Activated CD8-positive, alpha-beta T cell treated with anti-CD3 and anti-CD28 coated beads, Interleukin-2, amount 10 ng/mL, durations not matched to agents 7 days and 5 days (primary cell): ENCODE measurements around the gene MCFD2. TPM values are rescaled to one million over a fixed set of nuclear protein-coding genes. Genes with fewer than 3 reads are reported as not detected.

Experiments
- ATAC-seq: fragments of 150-1000 bp; cut with Tn5 transposase; one replicate; pipeline ENCODE4 v1.10.0; 2021; ENCODE audit warnings: moderate library complexity
- CTCF ChIA-PET: fragments of 350-600 bp; sonication (Branson Sonifier 250); formaldehyde crosslinking; loops from one replicate; lab custom pipeline; 2021; ENCODE audit warnings: antibody characterized with exemption; lab: Charles Lee
- POLR2A ChIA-PET: fragments of 350-600 bp; sonication (Branson Sonifier 250); formaldehyde crosslinking; loops from one replicate; lab custom pipeline; 2021; ENCODE audit warnings: antibody characterized with exemption; lab: Charles Lee
- DNase-seq: peaks from one replicate; pipeline ENCODE4 v3.0.0-alpha.2; 2020
- H3K27ac Mint-ChIP-seq: one replicate; pipeline ENCODE4 v1.8.0; 2021; ENCODE audit warnings: mild to moderate bottlenecking, mixed read lengths
- H3K27me3 Mint-ChIP-seq: one replicate; pipeline ENCODE4 v1.8.0; 2021; ENCODE audit warnings: low read depth, mixed read lengths
- H3K36me3 Mint-ChIP-seq: one replicate; pipeline ENCODE4 v1.8.0; 2021; ENCODE audit warnings: low read depth, mixed read lengths
- H3K4me1 Mint-ChIP-seq: one replicate; pipeline ENCODE4 v1.8.0; 2021; ENCODE audit warnings: low read depth, mixed read lengths
- H3K4me3 Mint-ChIP-seq: one replicate; pipeline ENCODE4 v1.8.0; 2021; ENCODE audit warnings: mild to moderate bottlenecking, mixed read lengths
- H3K9me3 Mint-ChIP-seq: one replicate; pipeline ENCODE4 v1.8.0; 2022; ENCODE audit warnings: mixed read lengths; ENCODE audit not compliant: insufficient read depth
- total RNA-seq, 2 experiments: library from RNA; stranded (reverse); gene quantifications; one replicate each; pipeline ENCODE4 v1.2.3, GENCODE V29; 2021

The MCFD2 gene
- total RNA-seq, 2 experiments from 2014 or later, result 41.7 to 44.3 TPM

GRCh38 chr2:46899053-46899452 is 16.6 kb downstream of the MCFD2 start:
- ATAC-seq (no peak), DNase-seq (no peak)
- Mint-ChIP-seq H3K27ac (no peak overlapping the region), H3K27me3 (no peaks in the 10 kb centered on the region), H3K4me3 (no peak overlapping the region), H3K36me3 (peaks cover 2% of the 10 kb centered on the region), H3K4me1 (no peaks in the 10 kb centered on the region), H3K9me3 (no peaks in the 10 kb centered on the region)
- ChIA-PET POLR2A (no interaction called here), CTCF (no interaction called here)

DNA sequence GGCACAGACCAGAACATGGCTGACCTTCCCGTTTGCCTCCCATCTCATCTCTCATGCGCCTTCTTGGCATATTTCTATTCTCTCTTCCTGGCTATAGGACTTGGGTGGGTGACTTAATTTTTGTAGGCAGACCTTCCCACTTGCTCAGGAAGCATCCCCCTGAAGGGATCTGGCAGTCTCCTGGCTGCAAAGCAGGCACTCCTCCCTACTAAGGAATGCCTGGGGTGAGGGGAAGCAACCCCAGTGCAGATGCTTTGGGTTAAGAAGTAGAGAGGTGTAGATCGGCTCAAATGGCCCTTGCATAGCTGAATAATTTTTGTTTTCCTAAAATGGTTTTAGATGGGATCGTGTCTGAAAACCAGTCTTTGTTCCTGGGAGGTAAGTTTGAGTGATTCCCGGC is 17.6 kb downstream of the MCFD2 start:
- H3K4me1 Mint-ChIP-seq, result no peaks in the 10 kb centered on the region
- ATAC-seq, result no peak
- no peaks in the 10 kb centered on the region for H3K9me3 Mint-ChIP-seq
- no peak for DNase-seq
- H3K27ac Mint-ChIP-seq, result no peak overlapping the region
- ChIA-PET CTCF (no interaction called here), POLR2A (no interaction called here)
- no peak overlapping the region for H3K4me3 Mint-ChIP-seq
- no peaks in the 10 kb centered on the region for H3K27me3 Mint-ChIP-seq
- no peaks in the 10 kb centered on the region for H3K36me3 Mint-ChIP-seq

- H3K36me3 Mint-ChIP-seq, result no peaks in the 10 kb centered on the region
- no peak overlapping the region for H3K4me3 Mint-ChIP-seq
- no peaks in the 10 kb centered on the region for H3K4me1 Mint-ChIP-seq
- ChIA-PET POLR2A (no interaction called here), CTCF (no interaction called here)
- DNase-seq (no peak), ATAC-seq (no peak)
- no peak overlapping the region for H3K27ac Mint-ChIP-seq
- peaks cover 2% of the 10 kb centered on the region for H3K27me3 Mint-ChIP-seq
- no peaks in the 10 kb centered on the region for H3K9me3 Mint-ChIP-seq
Observed at GRCh38 chr2:46893269-46893939, 22.2 kb downstream of the MCFD2 start.

DNA sequence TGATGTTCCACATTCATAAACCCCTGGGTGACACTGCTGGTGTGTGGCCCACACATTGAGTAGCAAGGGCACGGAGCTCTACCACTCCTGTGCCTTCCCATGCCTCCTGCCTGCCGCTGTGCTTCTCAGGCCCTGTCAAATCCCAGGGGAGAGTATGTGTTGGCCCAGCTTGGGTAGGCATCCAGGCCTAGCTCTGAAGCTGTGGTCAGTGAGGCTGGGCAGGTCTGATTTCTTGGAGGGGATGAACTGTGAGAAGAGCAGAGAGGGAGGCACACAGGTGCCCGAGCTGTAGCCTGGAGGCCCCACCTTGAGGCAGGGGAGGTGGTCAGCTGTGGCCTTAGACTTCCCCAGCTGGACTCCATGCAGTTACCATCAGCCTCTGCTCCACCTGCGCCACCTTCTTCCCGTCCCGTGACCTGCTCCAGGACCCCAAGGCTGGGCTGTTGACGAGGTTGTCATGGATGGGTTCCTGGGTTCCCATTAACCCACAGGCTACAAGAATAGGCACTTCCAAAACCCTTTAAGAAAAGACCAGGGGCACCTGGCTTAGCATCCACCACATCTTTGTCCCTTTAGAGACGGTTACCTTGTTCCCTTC is 23.6 kb downstream of the MCFD2 start:
- H3K9me3 Mint-ChIP-seq, result no peaks in the 10 kb centered on the region
- ChIA-PET POLR2A (interaction anchor here (0.6 kb wide), 1 partner anchor 235 kb away, joined by 4 read pairs; no protein-coding TSS in a partner anchor), CTCF (no interaction called here)
- DNase-seq (no peak), ATAC-seq (no peak)
- H3K36me3 Mint-ChIP-seq, result no peaks in the 10 kb centered on the region
- no peaks in the 10 kb centered on the region for H3K4me1 Mint-ChIP-seq
- H3K4me3 Mint-ChIP-seq, result no peak overlapping the region
- H3K27ac Mint-ChIP-seq, result no peak overlapping the region
- peaks cover 2% of the 10 kb centered on the region for H3K27me3 Mint-ChIP-seq

DNA sequence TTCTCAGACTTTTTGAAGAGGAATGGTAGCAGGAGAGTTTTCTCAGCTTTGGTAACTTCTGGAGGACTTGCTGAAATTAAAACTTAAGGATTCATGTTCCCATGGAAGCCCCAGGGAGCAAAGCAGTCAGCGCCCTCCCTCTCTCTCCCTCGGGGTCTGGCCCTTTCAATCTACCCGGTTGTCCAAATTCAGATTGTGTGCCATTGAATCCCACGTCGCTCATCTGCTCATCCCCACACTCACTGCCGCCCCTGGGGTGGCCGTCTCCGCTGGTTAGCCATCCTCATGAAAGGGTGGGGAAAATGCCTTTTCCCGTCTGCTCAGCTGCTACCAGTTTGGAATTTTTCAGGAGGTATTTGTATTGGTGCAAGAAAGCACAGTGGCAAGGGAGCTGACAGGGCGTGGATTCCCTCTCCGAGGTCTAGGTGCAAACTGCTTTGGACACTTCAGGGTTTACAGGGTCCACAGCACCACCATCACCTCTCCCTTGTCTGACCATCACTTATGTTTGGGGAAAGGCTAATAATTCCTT is 27.1 kb downstream of the MCFD2 start:
- ChIA-PET CTCF (interaction anchor here (1.2 to 4.7 kb wide), 2 partner anchors 12 to 237 kb away, joined by 3 to 22 read pairs; no protein-coding TSS in a partner anchor), POLR2A (no interaction called here)
- H3K4me3 Mint-ChIP-seq, result no peak overlapping the region
- H3K4me1 Mint-ChIP-seq, result no peaks in the 10 kb centered on the region
- H3K9me3 Mint-ChIP-seq, result no peaks in the 10 kb centered on the region
- ATAC-seq, result no peak
- DNase-seq, result no peak
- no peaks in the 10 kb centered on the region for H3K36me3 Mint-ChIP-seq
- H3K27me3 Mint-ChIP-seq, result peaks cover 12% of the 10 kb centered on the region
- H3K27ac Mint-ChIP-seq, result no peak overlapping the region

GRCh38 chr2:46887028-46887885 is 28.3 kb downstream of the MCFD2 start:
- Mint-ChIP-seq H3K27me3 (peaks cover 12% of the 10 kb centered on the region), H3K4me3 (no peak overlapping the region), H3K4me1 (no peaks in the 10 kb centered on the region), H3K9me3 (no peaks in the 10 kb centered on the region), H3K27ac (no peak overlapping the region), H3K36me3 (no peaks in the 10 kb centered on the region)
- DNase-seq (no peak), ATAC-seq (no peak)
- ChIA-PET POLR2A (interaction anchor here (0.6 kb wide), 1 partner anchor 414 kb away, joined by 3 read pairs; no protein-coding TSS in a partner anchor), CTCF (interaction anchor here (0.7 to 4.7 kb wide), 7 partner anchors 9 to 390 kb away, joined by 3 to 22 read pairs (median 4); no protein-coding TSS in a partner anchor)

GRCh38 chr2:46886268-46887027 is 29.2 kb downstream of the MCFD2 start:
- H3K36me3 Mint-ChIP-seq, result no peaks in the 10 kb centered on the region
- no peaks in the 10 kb centered on the region for H3K9me3 Mint-ChIP-seq
- ChIA-PET CTCF (interaction anchor here (0.7 to 4.7 kb wide), 7 partner anchors 10 to 389 kb away, joined by 3 to 22 read pairs (median 4); no protein-coding TSS in a partner anchor), POLR2A (no interaction called here)
- DNase-seq, result no peak
- no peak overlapping the region for H3K4me3 Mint-ChIP-seq
- H3K27ac Mint-ChIP-seq, result no peak overlapping the region
- no peak for ATAC-seq
- H3K27me3 Mint-ChIP-seq, result peaks cover 12% of the 10 kb centered on the region
- H3K4me1 Mint-ChIP-seq, result no peaks in the 10 kb centered on the region

DNA sequence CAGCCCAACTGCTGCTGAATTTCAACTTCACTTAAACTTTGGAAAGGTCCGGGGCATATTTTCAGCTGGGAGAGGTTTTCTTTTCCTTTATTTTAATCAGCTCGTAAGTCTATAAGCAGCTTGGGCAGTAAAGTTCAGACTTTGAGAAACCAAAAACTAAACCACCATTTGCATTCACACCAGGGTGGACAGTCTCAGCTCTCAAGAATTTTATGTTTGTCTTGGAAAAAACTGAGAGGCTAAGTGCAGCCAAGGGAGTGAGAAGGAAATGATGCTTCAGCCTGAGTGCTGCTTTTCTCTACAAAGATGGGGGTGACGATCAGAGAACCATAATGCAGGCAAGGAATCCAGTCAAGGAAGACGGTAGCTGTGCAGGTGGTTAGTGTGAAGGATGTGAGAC is 30.2 kb downstream of the MCFD2 start:
- Mint-ChIP-seq H3K27ac (no peak overlapping the region), H3K4me1 (no peaks in the 10 kb centered on the region), H3K4me3 (no peak overlapping the region), H3K36me3 (no peaks in the 10 kb centered on the region), H3K27me3 (peaks cover 12% of the 10 kb centered on the region), H3K9me3 (no peaks in the 10 kb centered on the region)
- ATAC-seq, result no peak
- CTCF ChIA-PET, result interaction anchor here (4.7 kb wide), 1 partner anchor 234 kb away, joined by 22 read pairs; no protein-coding TSS in a partner anchor
- POLR2A ChIA-PET, result interaction anchor here (0.6 kb wide), 1 partner anchor 268 kb away, joined by 4 read pairs; no protein-coding TSS in a partner anchor
- no peak for DNase-seq

DNA sequence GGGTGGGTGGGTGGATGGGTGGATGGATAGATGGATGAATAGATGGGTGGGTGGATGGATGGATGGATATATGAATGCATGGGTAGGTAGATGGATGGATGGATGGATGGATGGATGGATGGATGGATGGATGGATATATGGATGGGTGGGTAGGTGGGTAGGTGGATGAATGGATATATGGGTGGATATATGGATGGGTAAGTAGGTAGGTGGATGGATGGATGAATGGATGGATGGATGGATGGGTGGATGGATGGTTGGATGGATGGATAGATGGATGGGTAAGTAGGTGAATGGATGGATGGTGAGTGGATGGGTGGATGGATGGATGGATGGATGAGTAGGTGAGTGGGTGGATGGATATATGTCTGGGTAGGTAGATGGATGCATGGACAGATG is 36.1 kb downstream of the MCFD2 start:
- ATAC-seq (no peak), DNase-seq (no peak)
- Mint-ChIP-seq H3K9me3 (no peaks in the 10 kb centered on the region), H3K4me3 (no peak overlapping the region), H3K4me1 (no peaks in the 10 kb centered on the region), H3K27ac (no peak overlapping the region), H3K36me3 (no peaks in the 10 kb centered on the region), H3K27me3 (peaks cover 9% of the 10 kb centered on the region)
- CTCF ChIA-PET, result interaction anchor here (1.4 kb wide), 1 partner anchor 10 kb away, joined by 3 read pairs; no protein-coding TSS in a partner anchor
- POLR2A ChIA-PET, result no interaction called here

DNA sequence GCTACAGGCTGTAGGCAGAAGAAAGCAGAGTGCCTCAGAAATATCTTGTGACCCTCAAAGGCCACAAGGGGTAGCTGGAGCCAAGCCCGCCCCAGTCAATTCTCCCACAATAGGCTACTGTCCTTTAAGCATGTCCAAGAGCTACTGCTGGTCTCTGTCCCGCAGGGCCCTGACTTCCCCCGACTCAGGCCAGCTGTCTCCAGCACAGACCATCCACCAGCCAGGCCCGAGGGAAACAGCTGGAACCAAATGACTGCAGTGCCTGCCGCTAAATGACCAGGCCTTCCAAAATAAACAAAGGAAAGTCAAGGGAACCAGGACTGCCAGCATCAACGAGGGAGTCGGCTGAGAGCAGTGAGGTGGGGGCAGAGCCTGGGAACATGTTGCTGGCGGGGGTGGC is 36.7 kb downstream of the MCFD2 start:
- Mint-ChIP-seq H3K27me3 (peaks cover 5% of the 10 kb centered on the region), H3K4me3 (no peak overlapping the region), H3K27ac (no peak overlapping the region), H3K9me3 (no peaks in the 10 kb centered on the region), H3K4me1 (no peaks in the 10 kb centered on the region), H3K36me3 (no peaks in the 10 kb centered on the region)
- CTCF ChIA-PET, result no interaction called here
- ATAC-seq (no peak), DNase-seq (no peak)
- POLR2A ChIA-PET, result no interaction called here

DNA sequence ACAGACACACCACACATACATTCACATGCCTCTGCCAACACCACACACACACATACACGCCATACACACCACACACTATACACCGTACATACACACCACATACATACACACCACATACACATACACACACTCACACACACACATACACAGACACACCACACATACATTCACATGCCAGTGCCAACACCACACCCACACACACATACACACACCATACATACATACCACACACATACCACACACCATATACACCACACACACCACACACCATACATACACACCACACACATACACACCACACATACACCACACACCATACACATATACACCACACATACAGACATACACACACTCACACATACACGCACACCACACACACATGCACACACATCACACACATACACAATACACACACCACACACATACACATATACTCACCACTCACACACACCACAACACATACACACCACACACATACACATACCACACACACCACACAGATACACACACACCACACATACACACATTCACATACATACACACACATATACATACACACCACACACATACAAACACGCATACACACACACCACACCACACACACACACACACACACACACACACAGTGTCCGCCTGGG is 37.2 kb downstream of the MCFD2 start:
- DNase-seq (no peak), ATAC-seq (no peak)
- H3K9me3 Mint-ChIP-seq, result no peaks in the 10 kb centered on the region
- no peaks in the 10 kb centered on the region for H3K4me1 Mint-ChIP-seq
- no peak overlapping the region for H3K4me3 Mint-ChIP-seq
- CTCF ChIA-PET, result no interaction called here
- H3K27ac Mint-ChIP-seq, result no peak overlapping the region
- no peaks in the 10 kb centered on the region for H3K36me3 Mint-ChIP-seq
- peaks cover 5% of the 10 kb centered on the region for H3K27me3 Mint-ChIP-seq
- POLR2A ChIA-PET, result no interaction called here
